NCI-H187 (cell line): ENCODE data around the gene CDC42BPB.

Experiments
- DNase-seq, 2 experiments: peaks; one replicate each; lab custom pipeline; 2025; lab: John Stamatoyannopoulos, UW

The CDC42BPB gene

GRCh38 chr14:103073876-103074728, 16.8 kb upstream of the CDC42BPB start:
- no peak for DNase-seq

- DNase-seq, result no peak
Measured at GRCh38 chr14:103073367-103073875, 16.1 kb upstream of the CDC42BPB start.

GRCh38 chr14:103072595-103073366, 15.4 kb upstream of the CDC42BPB start:
- no peak for DNase-seq

DNA sequence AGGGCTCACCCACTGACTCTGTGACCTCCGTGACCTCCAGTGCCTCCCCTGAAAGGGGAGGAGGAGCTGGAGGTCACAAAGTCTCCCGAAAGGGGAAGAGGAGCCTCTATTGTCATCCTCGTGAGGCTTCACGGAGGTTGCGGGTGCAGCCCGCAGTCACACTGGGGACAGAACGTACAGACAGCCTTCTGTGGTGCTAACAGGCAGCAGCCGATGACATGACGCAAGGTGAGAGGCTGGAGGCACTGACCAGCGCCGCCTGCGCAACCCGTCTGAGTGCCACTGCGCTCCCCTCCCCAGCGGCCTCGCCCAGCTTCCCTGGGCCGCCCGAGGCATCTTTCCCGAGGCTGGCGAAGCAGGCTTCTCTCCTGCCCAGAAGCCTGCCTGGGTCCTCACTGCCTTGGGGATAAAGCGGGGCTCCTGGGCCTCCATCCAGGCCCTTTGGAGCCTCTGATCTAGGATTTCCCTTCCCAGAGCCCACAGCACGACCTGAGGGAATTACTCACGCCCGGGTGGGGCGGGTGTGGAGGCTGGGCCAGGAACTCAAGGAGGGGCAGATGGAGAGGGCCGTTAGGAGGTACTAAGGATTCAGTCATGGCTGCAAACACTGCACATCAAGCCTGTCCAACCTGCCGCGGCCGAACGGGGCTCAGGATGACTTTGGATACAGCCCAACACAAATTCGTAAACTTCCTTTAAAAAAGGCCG, 14.3 kb upstream of the CDC42BPB start:
- no peak for DNase-seq

GRCh38 chr14:103070971-103071542, 13.7 kb upstream of the CDC42BPB start:
- no peak for DNase-seq

DNA sequence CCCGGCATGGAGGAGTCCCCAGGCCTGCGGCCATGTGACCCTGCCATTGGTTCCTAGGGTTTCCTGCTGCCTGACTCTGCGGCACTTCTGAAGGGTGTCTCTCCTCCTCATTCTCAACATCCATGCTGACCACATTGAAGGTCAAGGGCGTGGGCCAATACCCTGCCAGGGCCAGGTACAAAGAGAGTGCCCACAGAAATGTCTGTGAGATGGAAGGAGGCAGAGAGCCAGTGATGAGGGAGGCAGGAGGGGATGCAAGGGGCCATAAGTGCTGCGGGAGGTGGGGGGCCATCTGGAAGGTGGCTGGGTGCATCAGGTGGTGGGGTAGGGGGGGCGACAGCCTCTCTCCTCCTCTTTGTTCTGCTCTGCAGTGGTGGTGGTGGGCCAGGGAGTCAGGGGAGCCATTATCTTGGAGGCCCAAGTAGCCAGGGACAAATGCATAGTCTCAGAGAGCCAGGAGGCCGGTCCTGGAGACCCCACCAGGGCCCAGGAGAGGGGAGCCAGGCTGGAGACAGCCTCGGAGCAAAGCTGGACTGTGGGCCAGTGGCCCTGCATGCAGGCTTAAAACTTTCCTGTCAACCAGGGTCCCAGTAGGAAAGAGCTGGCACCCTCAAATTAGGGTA, 13.0 kb upstream of the CDC42BPB start:
- no peak for DNase-seq

- DNase-seq, result no peak
Measured at GRCh38 chr14:103068351-103069073, 11.2 kb upstream of the CDC42BPB start.

DNA sequence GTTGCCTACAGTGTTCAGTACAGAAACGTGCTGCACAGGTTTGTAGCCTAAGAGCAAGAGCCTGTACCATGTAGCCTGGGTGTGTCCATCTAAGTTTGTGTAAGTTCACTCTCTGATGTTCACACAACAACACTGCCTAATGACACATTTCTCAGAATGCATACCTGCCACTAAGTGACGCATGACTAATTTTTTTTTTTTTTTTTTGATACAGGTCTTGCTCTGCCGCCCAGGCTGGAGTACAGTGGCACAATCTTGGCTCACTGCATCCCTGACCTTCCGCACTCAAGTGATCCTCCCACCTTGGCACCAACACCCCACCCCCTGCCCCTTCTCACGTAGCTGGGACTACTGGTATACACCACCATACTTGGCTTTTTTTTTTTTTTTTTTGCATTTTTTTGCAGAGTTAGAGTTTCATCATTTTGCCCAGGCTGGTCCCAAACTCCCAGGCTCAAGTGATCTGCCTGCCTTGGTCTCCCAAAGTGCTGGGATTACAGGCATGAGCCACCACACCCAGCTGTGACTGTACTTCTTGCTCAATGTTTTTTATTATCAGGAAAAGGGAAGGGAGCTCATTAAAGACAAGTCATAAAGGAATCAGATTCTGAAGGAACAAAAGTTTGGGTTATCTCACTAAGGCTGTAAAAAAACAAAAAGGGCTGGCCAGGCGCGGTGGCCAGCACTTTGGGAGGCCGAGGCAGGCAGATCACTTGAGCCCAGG, 10.0 kb upstream of the CDC42BPB start:
- DNase-seq, result no peak

- DNase-seq, result no peak
Measured at GRCh38 chr14:103066399-103066798, 9.1 kb upstream of the CDC42BPB start.

- DNase-seq, result no peak
Measured at GRCh38 chr14:103065861-103066260, 8.5 kb upstream of the CDC42BPB start.

GRCh38 chr14:103064978-103065377, 7.6 kb upstream of the CDC42BPB start:
- no peak for DNase-seq

DNA sequence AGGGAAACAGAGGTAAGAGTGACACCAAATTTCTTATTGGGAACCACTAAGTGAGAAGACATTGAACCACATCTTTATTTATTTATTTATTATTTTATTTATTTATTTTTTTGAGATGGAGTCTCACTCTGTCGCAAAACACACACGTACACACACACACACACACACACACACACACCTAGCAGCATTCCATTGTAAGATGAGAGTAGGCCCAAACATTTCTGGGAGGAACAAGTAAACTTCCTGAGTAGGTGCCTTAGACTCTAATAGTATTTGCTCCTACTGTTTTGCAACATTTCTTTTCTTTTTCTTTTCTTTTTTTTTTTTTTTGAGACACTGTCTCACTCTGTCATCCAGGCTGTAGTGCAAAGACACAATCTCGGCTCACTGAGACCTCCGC, 7.1 kb upstream of the CDC42BPB start:
- no peak for DNase-seq

- DNase-seq, result no peak
Measured at GRCh38 chr14:103061482-103061976, 4.2 kb upstream of the CDC42BPB start.

DNA sequence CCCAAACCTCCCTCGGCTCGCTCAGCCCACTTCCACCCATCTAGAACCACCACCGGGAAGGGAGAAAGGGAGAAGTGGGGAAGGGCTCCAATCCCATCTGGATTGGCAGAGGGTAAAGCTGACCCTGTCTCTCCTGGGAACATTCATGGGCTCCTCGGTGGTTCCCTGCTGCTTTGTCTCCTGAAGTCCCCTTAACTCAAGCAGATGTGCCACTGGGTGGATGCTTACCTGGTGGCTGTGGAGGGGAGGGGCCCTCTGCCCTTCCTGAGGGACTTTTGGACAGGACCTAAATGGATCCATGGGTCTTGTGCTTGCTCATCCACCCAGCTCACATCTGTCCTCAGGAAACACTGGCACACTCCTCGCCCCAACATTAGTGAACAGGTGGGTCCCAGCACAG, 2.2 kb upstream of the CDC42BPB start:
- DNase-seq, result no peak

DNA sequence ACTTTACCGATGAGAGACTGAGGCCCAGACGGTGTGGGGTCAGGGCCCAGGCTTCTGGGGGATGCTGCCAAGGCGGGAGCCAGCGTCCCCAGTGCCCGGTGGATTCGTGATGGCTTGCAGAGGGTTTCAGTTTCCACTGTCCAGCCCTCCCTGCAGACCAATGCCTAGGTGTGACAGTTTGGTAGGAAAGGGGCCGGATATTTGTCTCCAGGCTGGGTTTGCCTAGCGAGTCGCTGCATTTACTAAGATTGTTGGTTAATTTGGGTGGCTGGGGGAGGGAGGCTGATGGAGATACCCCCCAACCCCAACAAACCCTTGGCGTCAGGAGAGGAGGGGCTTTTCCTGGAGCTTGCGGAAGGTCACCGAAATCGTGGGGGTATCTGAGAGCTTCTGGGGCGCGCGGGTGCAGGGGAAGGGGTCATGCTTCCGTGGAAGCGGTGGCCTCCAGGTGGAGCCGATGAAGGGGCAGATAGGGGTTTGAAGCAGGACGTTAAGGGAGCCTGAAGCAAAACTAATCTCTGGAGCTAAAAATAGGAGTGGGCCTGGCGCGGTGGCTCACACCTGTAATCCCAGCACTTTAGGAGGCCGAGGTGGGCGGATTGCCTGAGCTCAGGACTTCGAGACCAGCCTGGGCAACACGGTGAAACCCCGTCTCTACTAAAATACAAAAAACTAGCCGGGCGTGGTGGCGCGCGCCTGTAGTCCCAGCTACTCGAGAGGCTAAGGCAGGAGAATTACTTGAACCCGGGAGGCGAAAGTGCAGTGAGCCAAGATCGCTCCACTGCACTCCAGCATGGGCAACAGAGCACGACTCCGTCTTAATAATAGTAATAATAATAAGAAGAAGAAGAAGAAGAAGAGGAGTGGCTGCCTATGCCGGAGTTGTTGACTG, 1.1 kb upstream of the CDC42BPB start:
- no peak for DNase-seq

GRCh38 chr14:103057028-103057371, 349 bp downstream of the CDC42BPB start:
- DNase-seq, result no peak

- no peak for DNase-seq
Measured at GRCh38 chr14:103056322-103057027, 874 bp downstream of the CDC42BPB start.

GRCh38 chr14:103055695-103056094, 1.7 kb downstream of the CDC42BPB start:
- DNase-seq, result no peak
